Neural cell (in vitro differentiated cells): ENCODE measurements around the gene SGSM1. TPM values are rescaled to one million over a fixed set of nuclear protein-coding genes. Genes with fewer than 3 reads are reported as not detected.

ENCODE experiments used
- H2AFZ ChIP-seq: fragments of 200-600, 300-800 bp; sonication (generic), shearing (Covaris generic); 2 replicates; pipeline ENCODE4 v1.6.0; 2014; ENCODE audit warnings: low read depth, mild to moderate bottlenecking, antibody characterized with exemption, low read length, moderate library complexity
- H3F3A ChIP-seq: fragments of 200-600 bp; shearing (Covaris generic); 2 replicates; pipeline ENCODE4 v1.6.1; 2016; ENCODE audit warnings: mild to moderate bottlenecking, moderate library complexity, mixed read lengths, antibody characterized with exemption, low read length; ENCODE audit not compliant: insufficient read depth, poor library complexity, severe bottlenecking
- H3K27ac ChIP-seq: fragments of 200-600, 300-800 bp; sonication (generic), shearing (Covaris generic); 2 replicates; pipeline ENCODE4 v1.5.1; 2014; ENCODE audit warnings: mild to moderate bottlenecking, low read length, moderate library complexity
- H3K27me3 ChIP-seq: fragments of 300-800, 200-600 bp; sonication (generic), shearing (Covaris generic); 2 replicates; pipeline ENCODE4 v1.6.0; 2014; ENCODE audit warnings: mild to moderate bottlenecking, low read depth, low read length, moderate library complexity; ENCODE audit not compliant: insufficient read depth
- H3K36me3 ChIP-seq: fragments of 300-800, 200-600 bp; sonication (generic), shearing (Covaris generic); 2 replicates; pipeline ENCODE4 v1.5.1; 2014; ENCODE audit warnings: mild to moderate bottlenecking, antibody characterized with exemption, low read length, moderate library complexity; ENCODE audit not compliant: insufficient read depth
- H3K4me2 ChIP-seq: fragments of 300-800, 200-600 bp; sonication (generic), shearing (Covaris generic); 2 replicates; pipeline ENCODE4 v1.6.0; 2014; ENCODE audit warnings: mild to moderate bottlenecking, low read length
- H3K4me3 ChIP-seq: fragments of 300-800, 200-600 bp; sonication (generic), shearing (Covaris generic); 2 replicates; pipeline ENCODE4 v1.5.1; 2014; ENCODE audit warnings: mild to moderate bottlenecking, low read length, moderate library complexity
- H3K79me2 ChIP-seq: fragments of 200-600 bp; shearing (Covaris generic); replicated peaks from 2 replicates; pipeline ENCODE4 v1.6.0; 2014; ENCODE audit warnings: mild to moderate bottlenecking, low read length, moderate library complexity; ENCODE audit not compliant: insufficient read depth
- H3K9ac ChIP-seq: fragments of 300-800, 200-600 bp; sonication (generic), shearing (Covaris generic); 2 replicates; pipeline ENCODE4 v1.6.1; 2016; ENCODE audit warnings: mild to moderate bottlenecking, low read length, mixed read lengths
- H3K9me2 ChIP-seq: fragments of 200-600 bp; shearing (Covaris generic); 2 replicates; pipeline ENCODE4 v1.6.1; 2016; ENCODE audit warnings: mild to moderate bottlenecking, low read length, mixed read lengths; ENCODE audit not compliant: insufficient read depth
- H3K9me3 ChIP-seq: fragments of 200-600, 300-800 bp; sonication (generic), shearing (Covaris generic); 2 replicates; pipeline ENCODE4 v1.6.1; 2016; ENCODE audit warnings: mild to moderate bottlenecking, mixed run types, low read length, moderate library complexity, mixed read lengths
- H4K20me1 ChIP-seq: fragments of 200-600 bp; shearing (Covaris generic); 2 replicates; pipeline ENCODE4 v1.6.1; 2016; ENCODE audit warnings: mild to moderate bottlenecking, mixed run types; ENCODE audit not compliant: insufficient read depth
- CTCF ChIP-seq: fragments of 450-650 bp; IDR thresholded peaks from 2 replicates; pipeline ENCODE4 v1.5.1; 2014; ENCODE audit warnings: antibody characterized with exemption, mild to moderate bottlenecking, moderate library complexity; ENCODE audit not compliant: poor library complexity, severe bottlenecking
- EP300 ChIP-seq: fragments of 450-650 bp; conservative IDR thresholded peaks from 2 replicates; pipeline ENCODE4 v1.6.1; 2014; ENCODE audit warnings: antibody characterized with exemption, mild to moderate bottlenecking, moderate library complexity; ENCODE audit not compliant: poor library complexity, severe bottlenecking
- EZH2 ChIP-seq: fragments of 200-600, 300-800 bp; shearing (Covaris generic), sonication (generic); IDR thresholded peaks from 2 replicates; pipeline ENCODE4 v1.6.1; 2014; ENCODE audit warnings: antibody characterized with exemption, low read length, borderline replicate concordance, mild to moderate bottlenecking; ENCODE audit not compliant: insufficient read depth, poor library complexity, severe bottlenecking
- MXI1 ChIP-seq: fragments of 450-650 bp; conservative IDR thresholded peaks from 2 replicates; pipeline ENCODE4 v1.6.1; 2014; ENCODE audit warnings: antibody characterized with exemption, mild to moderate bottlenecking; ENCODE audit not compliant: poor library complexity, severe bottlenecking
- POLR2AphosphoS5 ChIP-seq: IDR thresholded peaks from 2 replicates; pipeline ENCODE4 v1.6.1; 2012
- RAD21 ChIP-seq: fragments of 450-650 bp; conservative IDR thresholded peaks from 2 replicates; pipeline ENCODE4 v1.6.1; 2014; ENCODE audit warnings: antibody characterized with exemption, mild to moderate bottlenecking, moderate library complexity
- REST ChIP-seq: IDR thresholded peaks from 2 replicates; pipeline ENCODE4 v1.6.1; 2012; ENCODE audit warnings: borderline replicate concordance
- SMC3 ChIP-seq: fragments of 450-650 bp; conservative IDR thresholded peaks from 2 replicates; pipeline ENCODE4 v1.6.1; 2014; ENCODE audit warnings: antibody characterized with exemption, mild to moderate bottlenecking, moderate library complexity; ENCODE audit not compliant: poor library complexity
- TAF1 ChIP-seq: IDR thresholded peaks from 2 replicates; pipeline ENCODE4 v1.6.1; 2012; ENCODE audit warnings: low read depth
- polyA plus RNA-seq: library from polyadenylated mRNA; depleted of rRNA; stranded (reverse); fragments of >200 nt; gene quantifications from 2 replicates; pipeline ENCODE4 v1.2.3, GENCODE V29; 2014

The SGSM1 gene
- polyA plus RNA-seq, 1 donor from 2014 or later, result 7.5 TPM

- no peak for TF ChIP-seq TAF1
- no peaks in the 10 kb centered on the region for H3K36me3 ChIP-seq
- no peaks in the 10 kb centered on the region for H3K9me2 ChIP-seq
- no peak overlapping the region for H2AFZ ChIP-seq
- H3K4me3 ChIP-seq, result no peak overlapping the region
- no peaks in the 10 kb centered on the region for H4K20me1 ChIP-seq
- no peaks in the 10 kb centered on the region for H3K79me2 ChIP-seq
- no peak overlapping the region for H3K27ac ChIP-seq
- no peaks in the 10 kb centered on the region for H3K27me3 ChIP-seq
- H3F3A ChIP-seq, result no peaks in the 10 kb centered on the region
- peaks cover 6% of the 10 kb centered on the region for H3K9me3 ChIP-seq
- H3K9ac ChIP-seq, result no peak overlapping the region
- H3K4me2 ChIP-seq, result no peak overlapping the region
Measured at GRCh38 chr22:24843048-24843447, 37.0 kb downstream of the SGSM1 start.

- Histone ChIP-seq H3K4me3 (no peak overlapping the region), H2AFZ (no peak overlapping the region), H4K20me1 (no peaks in the 10 kb centered on the region), H3F3A (no peaks in the 10 kb centered on the region), H3K36me3 (no peaks in the 10 kb centered on the region), H3K9me2 (no peaks in the 10 kb centered on the region), H3K27ac (no peak overlapping the region), H3K79me2 (no peaks in the 10 kb centered on the region), H3K4me2 (no peak overlapping the region), H3K27me3 (no peaks in the 10 kb centered on the region), H3K9ac (no peak overlapping the region), H3K9me3 (no peaks in the 10 kb centered on the region)
- TF ChIP-seq RAD21 (no peak), MXI1 (no peak), EZH2 (no peak), EP300 (no peak), CTCF (no peak), POLR2AphosphoS5 (no peak), TAF1 (no peak), SMC3 (no peak), REST (no peak)
Measured at GRCh38 chr22:24845041-24845898, 39.3 kb downstream of the SGSM1 start.
